NCI-H526 treated with DMSO at 0.1 percent for 48 hours (cell line): ENCODE data around the gene ACER2.

Experiments
- DNase-seq: peaks from one replicate; lab custom pipeline; 2025; lab: John Stamatoyannopoulos, UW

The ACER2 gene

GRCh38 chr9:19486803-19487202 lies 78.0 kb downstream of the ACER2 start:
- no peak for DNase-seq

- no peak for DNase-seq
These were observed 79.9 kb downstream of the ACER2 start for GRCh38 chr9:19488721-19489120.

GRCh38 chr9:19490269-19490668 lies 81.5 kb downstream of the ACER2 start:
- no peak for DNase-seq

- no peak for DNase-seq
These were observed 82.0 kb downstream of the ACER2 start for GRCh38 chr9:19490828-19491227.

GRCh38 chr9:19492775-19493173 lies 84.0 kb downstream of the ACER2 start:
- DNase-seq = no peak

GRCh38 chr9:19493174-19493811 lies 84.5 kb downstream of the ACER2 start:
- peak; percentile 16 for DNase-seq

- no peak for DNase-seq
These were observed 85.1 kb downstream of the ACER2 start for GRCh38 chr9:19493876-19494275.

- DNase-seq = no peak
These were observed 86.6 kb downstream of the ACER2 start for GRCh38 chr9:19495186-19496028.

GRCh38 chr9:19496321-19497050 lies 87.7 kb downstream of the ACER2 start:
- no peak for DNase-seq

- no peak for DNase-seq
These were observed 88.5 kb downstream of the ACER2 start for GRCh38 chr9:19497276-19497675.

- DNase-seq = no peak
These were observed 89.2 kb downstream of the ACER2 start for GRCh38 chr9:19498015-19498414.
